DLD1 (cell line): Measurements from ENCODE around the gene GLB1L2.
"Not testable (repeated sequence)": the region's sequence is repeated elsewhere in the genome, so short reads cannot be mapped to it uniquely, and the experiment has no call there.

Experiments
- in situ Hi-C: cut with HindIII; loops from 2 replicates; pipeline ENCODE4 v1.10.0; 2017; ENCODE audit warnings: low sequenced_read_pairs

The GLB1L2 gene

GRCh38 chr11:134322553-134322952 lies 9.2 kb upstream of the GLB1L2 start:
- in situ Hi-C loops, result no loop called here

- in situ Hi-C loops, result no loop called here
Measured at GRCh38 chr11:134328433-134328832, 3.4 kb upstream of the GLB1L2 start.

GRCh38 chr11:134330611-134331353 lies 1.0 kb upstream of the GLB1L2 start:
- in situ Hi-C loops, result no loop called here

- in situ Hi-C loops, result no loop called here
Measured at GRCh38 chr11:134332189-134332631, 422 bp downstream of the GLB1L2 start.

- in situ Hi-C loops, result no loop called here
Measured at GRCh38 chr11:134332782-134333181, 994 bp downstream of the GLB1L2 start.

GRCh38 chr11:134333312-134333711 lies 1.5 kb downstream of the GLB1L2 start:
- in situ Hi-C loops, result no loop called here

GRCh38 chr11:134333946-134334345 lies 2.2 kb downstream of the GLB1L2 start:
- in situ Hi-C loops, result no loop called here

GRCh38 chr11:134334796-134335571 lies 3.2 kb downstream of the GLB1L2 start:
- in situ Hi-C loops, result no loop called here

- in situ Hi-C loops, result no loop called here
Measured at GRCh38 chr11:134337051-134337450, 5.3 kb downstream of the GLB1L2 start.

GRCh38 chr11:134338068-134338467 lies 6.3 kb downstream of the GLB1L2 start:
- in situ Hi-C loops, result no loop called here

- in situ Hi-C loops, result no loop called here
Measured at GRCh38 chr11:134338654-134339053, 6.9 kb downstream of the GLB1L2 start.

- in situ Hi-C loops, result no loop called here
Measured at GRCh38 chr11:134339756-134340155, 8.0 kb downstream of the GLB1L2 start.

- in situ Hi-C loops, result no loop called here
Measured at GRCh38 chr11:134340354-134340964, 8.7 kb downstream of the GLB1L2 start.

- in situ Hi-C loops, result no loop called here
Measured at GRCh38 chr11:134341805-134342571, 10.2 kb downstream of the GLB1L2 start.

- in situ Hi-C loops, result no loop called here
Measured at GRCh38 chr11:134342572-134343340, 11.0 kb downstream of the GLB1L2 start.

GRCh38 chr11:134343646-134344045 lies 11.9 kb downstream of the GLB1L2 start:
- in situ Hi-C loops, result no loop called here

- in situ Hi-C loops, result not testable (repeated sequence)
Measured at GRCh38 chr11:134344497-134345236, 12.9 kb downstream of the GLB1L2 start.

GRCh38 chr11:134345237-134345550 lies 13.4 kb downstream of the GLB1L2 start:
- in situ Hi-C loops, result no loop called here

GRCh38 chr11:134346101-134346975 lies 14.6 kb downstream of the GLB1L2 start:
- in situ Hi-C loops, result no loop called here
